HT-29 (cell line): ENCODE results near the gene LRGUK. TPM values are rescaled to one million over a fixed set of nuclear protein-coding genes. Genes with fewer than 3 reads are reported as not detected.
A peak's percentile ranks its signal among the peaks of the same experiment; 100 is the strongest.

Experiments
- DNase-seq: peaks from one replicate; pipeline ENCODE4 v3.0.0-alpha.2; 2015; ENCODE audit warnings: low spot score
- total RNA-seq: library from RNA; depleted of rRNA; stranded (reverse); fragments of >200 nt; shearing (Covaris generic); gene quantifications from 2 replicates; pipeline ENCODE4 v1.2.3, GENCODE V29; 2014; rRNA removed

Gene LRGUK
- total RNA-seq, 1 experiment from 2014 or later, result not detected

GRCh38 chr7:134298902-134299683 is 172.0 kb downstream of the LRGUK start:
- DNase-seq, result no peak

GRCh38 chr7:134300988-134301387 is 173.8 kb downstream of the LRGUK start:
- DNase-seq, result no peak

GRCh38 chr7:134301592-134301991 is 174.5 kb downstream of the LRGUK start:
- DNase-seq, result no peak

GRCh38 chr7:134302120-134302519 is 175.0 kb downstream of the LRGUK start:
- DNase-seq, result no peak

GRCh38 chr7:134307320-134307719 is 180.2 kb downstream of the LRGUK start:
- no peak for DNase-seq

- DNase-seq, result no peak
Measured at GRCh38 chr7:134308548-134308947, 181.4 kb downstream of the LRGUK start.

- DNase-seq, result no peak
Measured at GRCh38 chr7:134311807-134312206, 184.7 kb downstream of the LRGUK start.

GRCh38 chr7:134312717-134313116 is 185.6 kb downstream of the LRGUK start:
- DNase-seq, result no peak

- DNase-seq, result peak; percentile 48
Measured at GRCh38 chr7:134313543-134313942, 186.4 kb downstream of the LRGUK start.

Other genes with a start within 250 kb of the LRGUK start
- 15.1 and 16.2 TPM in 2 replicates for gene SLC35B4, start 189.6 kb downstream of the LRGUK start, total RNA-seq